GM18907 (cell line): ENCODE measurements around the gene NRP1.

Experiments
- ATAC-seq: cut with Tn5 transposase; IDR thresholded peaks from one replicate; pipeline ENCODE4 v1.9.1; 2021; ENCODE audit warnings: mild to moderate bottlenecking, moderate library complexity; ENCODE audit not compliant: unreplicated experiment

The NRP1 gene

DNA sequence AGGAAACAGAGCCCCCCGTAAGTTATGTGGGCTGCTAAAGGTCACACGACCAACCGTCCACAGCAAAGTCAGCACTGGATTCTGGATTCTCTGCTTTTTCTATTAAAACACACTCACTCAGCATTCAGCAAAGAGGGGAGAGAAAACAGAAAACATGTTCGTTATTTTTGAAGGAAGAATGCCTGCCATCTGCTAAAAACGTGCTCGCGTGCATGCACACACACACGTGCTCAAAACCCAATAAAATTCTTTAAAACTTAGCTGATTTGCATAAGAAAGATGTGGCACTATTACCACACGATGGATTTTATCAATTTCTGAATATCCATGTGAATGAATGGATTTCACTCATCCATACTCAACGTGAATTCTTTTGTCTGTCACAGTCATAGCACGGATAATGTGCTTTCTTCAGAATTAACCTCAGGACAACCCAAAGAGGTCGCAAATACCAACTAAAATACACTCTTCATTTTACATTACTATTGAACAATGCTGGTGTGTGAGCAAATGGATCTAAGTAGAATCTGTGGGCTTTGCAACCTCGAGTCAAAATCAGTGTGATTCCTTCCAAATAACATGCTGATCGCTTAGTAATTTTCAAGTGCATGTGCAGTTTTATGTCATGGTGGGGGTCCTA lies 40.8 kb downstream of the NRP1 start:
- ATAC-seq, result no peak

DNA sequence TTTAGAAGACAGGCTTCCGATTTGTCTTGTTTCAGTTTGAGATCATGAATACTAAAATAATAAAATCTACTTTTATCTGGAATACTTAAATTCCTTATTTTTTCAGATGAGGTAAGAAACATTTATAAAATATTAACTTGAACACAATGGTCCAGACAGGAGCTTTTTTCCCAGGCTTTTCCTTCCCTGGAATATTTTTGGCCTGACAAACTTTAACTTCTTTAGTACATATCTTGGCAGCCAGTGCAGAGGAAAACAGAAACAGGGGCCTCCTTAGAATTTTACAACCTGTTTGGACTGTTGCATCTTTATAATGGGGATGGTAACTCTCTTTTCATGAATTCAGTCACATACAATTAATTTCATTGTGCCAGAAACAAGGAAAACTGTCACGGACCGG lies 41.4 kb downstream of the NRP1 start:
- no peak for ATAC-seq

DNA sequence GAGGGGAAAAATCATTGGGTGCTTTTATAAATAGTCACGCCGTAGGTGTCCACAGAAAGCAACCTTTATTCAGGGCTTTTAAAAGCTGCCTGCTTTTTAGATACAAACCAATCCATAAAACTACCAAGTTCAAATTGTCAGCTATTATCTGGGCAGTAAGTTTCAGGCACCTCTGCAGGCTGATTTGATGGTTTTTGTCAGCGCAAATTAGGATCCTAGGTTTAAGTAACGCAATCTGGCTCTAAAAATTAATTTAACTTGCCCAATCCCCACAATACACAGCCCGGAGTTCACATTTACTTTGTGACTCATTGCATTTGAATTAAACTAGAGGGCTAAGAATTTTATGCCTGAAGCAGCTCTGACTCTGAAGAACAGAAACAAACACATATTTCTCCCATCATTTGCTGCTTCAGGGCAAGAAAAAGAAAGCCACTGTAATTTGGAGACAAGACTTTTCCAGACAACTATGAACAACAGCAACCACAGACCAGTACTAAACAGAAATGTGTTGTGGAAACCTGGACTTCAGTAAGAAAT lies 43.3 kb downstream of the NRP1 start:
- no peak for ATAC-seq

DNA sequence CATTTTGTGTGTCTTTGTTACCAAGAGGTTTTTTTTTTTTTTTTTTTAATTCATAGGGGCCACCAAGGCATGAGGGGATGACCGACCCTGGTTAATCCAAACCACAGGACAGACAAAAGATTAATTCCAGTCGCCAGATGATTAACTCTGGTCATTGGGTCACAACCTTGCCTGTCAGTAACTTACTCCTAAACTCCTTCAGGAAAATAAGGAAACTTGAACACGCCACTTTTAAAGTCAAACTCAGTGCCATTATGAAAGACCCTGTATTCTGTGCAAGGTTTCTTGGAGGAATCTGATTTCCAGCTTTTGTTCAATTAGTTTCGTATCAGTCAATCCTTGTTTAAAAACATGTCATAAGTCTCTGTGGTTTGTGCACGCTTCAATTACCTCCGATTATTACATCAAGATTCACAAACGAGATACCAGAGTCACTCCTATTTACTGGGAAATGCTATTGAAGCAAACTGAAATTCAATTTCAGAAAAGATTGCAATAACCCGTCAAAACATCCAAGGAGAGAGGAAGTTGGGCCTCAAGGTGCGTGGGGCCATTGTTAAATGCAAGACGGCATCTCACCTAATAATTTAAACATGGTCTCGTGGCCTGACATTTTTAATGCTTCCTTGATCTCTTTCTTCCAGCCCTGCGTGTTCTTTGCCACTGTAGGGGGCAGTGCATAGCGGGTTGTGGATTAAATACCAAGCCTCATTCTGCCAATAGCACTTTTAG lies 44.0 kb downstream of the NRP1 start:
- no peak for ATAC-seq

DNA sequence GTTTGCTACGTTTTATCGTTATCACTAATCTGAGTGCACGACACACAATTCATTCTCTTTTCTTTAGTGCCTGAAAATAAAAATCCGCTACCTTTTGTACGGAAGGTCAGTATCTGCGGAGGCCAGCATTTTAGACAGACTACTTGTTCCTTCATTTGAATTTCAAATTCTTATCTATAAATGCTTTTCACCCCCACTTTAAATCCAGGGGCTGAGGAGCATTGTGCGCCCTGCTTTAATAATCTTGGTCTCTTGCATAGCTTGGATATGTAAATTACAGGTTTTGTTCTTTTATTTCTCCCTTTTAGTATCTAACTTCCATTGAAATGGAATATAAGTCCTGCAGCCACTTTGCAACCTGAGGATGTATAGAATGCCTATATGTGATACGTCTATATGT lies 44.7 kb downstream of the NRP1 start:
- ATAC-seq, result no peak

DNA sequence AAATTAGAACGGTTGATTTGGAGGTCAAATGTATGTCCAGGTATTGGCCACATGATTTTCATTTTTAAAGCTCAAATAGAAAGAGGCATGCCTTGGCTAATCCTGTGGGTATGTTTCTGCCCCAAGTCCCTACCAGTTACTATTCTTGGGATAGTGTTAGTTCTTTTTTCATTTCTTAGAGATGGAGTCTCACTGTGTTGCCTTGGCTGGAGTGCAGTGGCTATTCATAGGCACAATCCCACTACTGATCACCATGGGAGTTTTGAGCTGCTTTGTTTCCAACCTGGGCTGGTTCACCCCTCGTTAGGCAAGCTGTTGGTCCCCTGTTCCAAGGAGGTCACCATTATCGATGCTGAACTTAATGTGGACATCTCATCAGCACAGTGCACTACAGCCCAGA lies 46.3 kb downstream of the NRP1 start:
- ATAC-seq, result no peak

DNA sequence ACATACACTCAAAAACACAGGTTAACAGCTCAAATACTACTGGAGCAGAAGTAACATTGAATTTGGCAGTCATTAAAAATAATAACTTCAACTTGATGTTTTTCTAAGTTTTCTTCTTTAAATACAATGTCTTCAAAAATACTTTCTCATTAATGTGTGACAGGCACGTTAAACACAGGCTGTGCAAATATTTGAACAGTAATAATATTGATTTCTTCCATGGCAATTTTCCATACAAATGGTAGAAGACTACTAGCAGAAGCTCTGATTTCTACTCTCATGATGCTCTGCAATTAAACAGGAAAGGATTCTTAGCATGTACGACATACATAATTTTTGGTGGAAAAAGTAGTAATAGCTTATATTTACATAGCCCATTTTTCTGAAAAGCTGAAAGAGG lies 47.4 kb downstream of the NRP1 start:
- no peak for ATAC-seq

DNA sequence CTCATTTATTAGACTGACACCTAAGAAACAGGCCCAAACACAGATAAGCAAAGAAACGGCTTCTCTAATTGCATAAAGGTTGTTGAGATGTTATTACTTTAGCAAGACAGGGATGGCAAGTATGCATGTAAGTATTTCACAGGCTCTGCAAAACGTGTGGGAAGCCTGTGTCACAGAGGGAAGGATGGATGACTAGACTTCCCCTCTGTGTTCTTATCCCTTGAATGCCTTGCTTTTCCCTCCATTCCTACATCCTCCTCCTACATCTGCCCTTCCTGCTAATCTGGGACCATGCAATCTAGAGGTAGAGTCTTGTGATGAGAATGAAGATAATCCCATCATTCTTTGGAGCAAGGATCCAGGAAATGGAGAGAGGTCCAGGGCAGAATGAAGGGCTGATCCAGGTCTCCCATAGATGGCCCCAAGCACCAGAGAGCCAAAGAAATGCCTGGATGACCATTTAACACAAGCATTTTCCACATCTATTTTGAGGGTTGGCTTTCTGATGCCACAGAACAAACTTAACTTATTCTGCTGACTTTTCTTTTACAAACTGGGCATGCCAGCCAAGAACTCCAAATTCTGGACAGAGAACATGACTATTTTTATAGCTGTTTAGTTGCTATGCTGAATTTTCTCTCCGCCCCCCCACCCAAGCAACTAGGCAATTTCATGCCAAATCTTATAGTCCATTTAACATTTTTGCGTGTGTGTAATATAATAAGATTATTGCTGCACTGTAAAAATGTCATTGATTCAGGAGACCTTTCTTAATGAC lies 48.1 kb downstream of the NRP1 start:
- no peak for ATAC-seq

DNA sequence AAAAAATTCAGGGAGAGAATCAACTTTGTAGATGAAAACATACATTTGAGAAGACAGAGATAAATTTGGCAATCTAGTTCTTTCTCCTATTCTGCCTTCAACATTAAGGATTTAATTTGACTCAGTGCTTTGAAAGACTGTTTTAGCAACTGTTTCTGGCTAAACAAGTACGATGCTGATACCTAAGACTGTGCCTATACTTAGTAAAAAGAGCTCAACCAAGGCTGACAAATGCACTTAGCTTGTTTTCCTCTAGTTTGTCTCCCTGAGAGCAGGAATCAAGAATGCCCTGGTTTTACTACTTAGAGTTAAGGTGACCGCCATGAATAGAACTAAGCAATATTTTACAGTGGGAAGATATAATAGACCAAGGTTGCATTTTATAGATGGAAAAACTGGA lies 49.5 kb downstream of the NRP1 start:
- ATAC-seq, result no peak

DNA sequence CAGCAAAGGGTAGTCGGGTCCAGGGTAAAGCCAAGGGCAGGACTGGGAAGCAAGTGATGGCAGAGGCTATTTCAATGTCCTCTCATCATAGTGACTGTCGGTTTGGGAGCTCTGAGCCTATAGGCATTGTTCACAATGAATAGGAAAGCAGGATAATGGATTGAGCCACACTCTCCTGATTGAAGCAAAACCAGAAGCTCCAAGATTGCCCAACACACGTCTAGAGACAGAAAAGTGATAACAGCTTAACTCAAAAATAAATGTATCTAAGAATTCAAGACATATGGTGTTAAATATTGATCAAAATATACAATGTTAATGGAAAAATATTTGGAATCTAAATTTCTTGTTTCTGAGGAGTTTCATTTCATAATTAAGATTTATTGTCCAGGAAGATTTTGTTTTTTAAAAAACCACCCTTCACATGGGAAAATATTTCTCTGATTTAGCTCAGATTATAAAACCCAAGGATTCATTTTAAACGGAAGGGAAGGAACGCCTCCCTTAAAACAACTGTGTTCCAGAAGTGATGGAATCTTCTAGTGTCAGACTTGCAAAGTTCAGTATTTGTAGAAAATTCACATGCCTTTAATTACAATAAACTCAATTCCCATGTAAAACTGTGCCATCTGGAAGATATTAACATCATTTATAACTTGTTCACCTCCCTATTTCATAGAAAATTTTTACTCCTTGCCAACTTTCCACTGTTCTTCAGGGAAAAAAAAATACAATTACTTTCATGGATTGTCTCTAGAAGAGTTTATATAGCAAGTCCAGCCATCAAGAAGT lies 54.5 kb downstream of the NRP1 start:
- no peak for ATAC-seq

DNA sequence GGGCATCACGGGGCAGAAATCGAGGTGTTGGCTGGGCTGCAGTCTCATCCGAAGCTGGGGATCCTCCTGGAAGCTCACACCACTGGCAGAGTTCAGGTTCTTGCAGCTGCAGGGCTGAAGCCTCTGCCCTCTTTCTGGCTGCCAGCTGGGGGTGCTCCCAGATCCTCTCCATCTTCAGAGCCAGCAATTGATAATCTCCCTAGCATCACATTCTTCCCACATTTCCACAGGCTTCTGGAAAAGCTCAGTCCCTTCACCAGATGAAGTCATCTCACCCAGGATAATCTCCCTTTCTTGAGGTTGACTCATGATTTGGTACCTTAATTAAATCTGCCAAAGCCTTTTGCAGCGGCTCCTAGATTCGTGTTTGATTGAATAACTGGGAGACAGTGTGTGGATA lies 55.2 kb downstream of the NRP1 start:
- no peak for ATAC-seq

DNA sequence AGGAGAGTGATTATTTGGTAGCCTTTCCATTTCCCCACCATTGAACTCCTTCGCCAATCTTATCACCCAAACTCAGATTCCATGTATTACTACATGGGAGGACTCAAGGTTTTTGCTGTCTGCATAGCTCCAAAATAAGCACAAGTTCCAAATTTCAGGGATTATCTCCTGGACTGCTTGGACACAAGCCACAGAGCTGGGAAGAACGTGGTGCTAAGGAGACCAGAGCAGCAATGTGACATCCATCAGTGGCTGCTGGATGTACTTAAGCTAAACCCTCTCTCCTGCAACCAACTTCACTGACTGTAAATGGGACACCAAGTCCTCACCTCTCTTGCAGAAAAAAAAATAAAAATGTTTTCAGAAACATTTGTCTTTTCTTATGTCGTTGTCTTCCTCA lies 56.3 kb downstream of the NRP1 start:
- ATAC-seq, result no peak

DNA sequence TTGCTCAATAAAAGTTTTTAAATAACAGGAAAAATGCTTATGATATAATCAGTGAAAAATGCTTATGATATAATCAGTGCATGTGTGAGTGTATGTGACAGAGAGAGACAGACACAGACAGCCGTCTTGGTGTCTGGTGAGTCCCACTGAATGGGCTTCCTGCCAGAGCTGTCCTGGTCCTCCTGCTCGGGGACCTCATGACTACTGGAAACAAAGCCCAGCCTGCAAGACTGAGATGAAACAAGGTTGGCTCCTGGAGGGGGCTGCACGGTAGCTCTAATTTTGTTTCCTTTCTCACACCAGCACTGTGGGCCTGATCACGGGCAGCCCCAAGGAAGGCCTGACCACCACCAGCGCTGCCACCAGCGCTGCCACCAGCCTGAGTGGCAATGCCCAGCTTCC lies 57.3 kb downstream of the NRP1 start:
- ATAC-seq, result no peak

DNA sequence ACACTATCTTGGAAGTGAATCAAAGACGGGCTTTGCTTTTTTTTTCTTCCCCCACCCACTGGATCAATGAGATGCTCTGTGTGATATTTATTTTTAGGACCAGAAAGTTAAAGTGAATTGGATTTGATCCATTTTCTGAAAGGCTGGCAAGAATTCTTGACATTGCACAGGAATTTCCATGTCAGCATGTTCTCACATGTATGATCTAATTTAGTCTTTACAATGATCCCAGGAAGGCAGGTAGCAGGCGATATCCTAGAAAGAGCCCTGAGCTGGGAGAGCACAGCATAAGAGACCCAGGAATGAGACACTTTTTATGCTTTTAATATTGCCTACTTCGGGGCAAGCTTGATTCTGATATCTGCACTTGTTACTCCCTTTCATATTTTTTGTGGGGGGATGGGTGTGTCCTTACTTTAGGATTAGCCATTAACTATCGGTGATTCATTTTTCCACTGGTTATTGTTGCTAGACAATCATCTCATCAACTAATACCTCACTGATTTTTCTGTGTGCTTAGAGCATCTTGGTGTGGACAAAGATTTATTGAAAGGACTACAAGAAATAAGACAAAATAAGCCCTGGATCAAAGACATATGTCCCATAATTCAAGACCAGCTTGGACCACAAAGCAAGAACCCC lies 58.1 kb downstream of the NRP1 start:
- no peak for ATAC-seq

DNA sequence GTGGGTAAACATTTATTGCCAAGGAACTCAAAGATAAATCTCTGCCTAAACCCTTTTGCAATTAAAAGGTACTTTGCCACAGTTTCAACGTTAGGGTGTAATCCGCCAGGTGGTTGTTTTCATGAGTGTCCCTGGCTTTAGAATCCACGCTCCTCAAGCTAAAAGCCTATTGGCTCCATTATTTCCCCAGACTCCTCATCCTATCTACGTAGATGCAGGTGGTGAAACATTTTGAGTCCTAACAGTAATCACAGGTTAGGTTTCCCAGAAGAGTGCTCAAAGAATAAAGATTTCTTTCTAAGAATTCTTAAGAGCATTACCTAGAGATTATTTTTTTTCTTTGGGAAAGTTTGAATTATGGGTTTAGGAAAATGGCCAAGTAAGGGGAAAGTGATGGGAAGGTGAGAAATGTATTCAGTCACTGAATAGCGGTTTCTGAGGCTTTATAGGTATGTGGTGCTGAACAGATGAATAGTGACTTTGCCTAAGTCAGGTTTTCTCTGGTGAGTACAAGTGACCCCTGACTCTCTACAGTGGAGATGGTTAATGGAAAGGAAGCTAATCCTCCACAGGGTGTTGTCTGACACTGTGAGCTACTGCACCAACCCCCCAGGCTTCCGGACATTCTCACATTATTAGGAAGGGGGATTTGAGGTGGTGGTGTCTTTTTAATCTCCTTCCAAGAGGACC lies 60.2 kb downstream of the NRP1 start:
- ATAC-seq, result no peak

DNA sequence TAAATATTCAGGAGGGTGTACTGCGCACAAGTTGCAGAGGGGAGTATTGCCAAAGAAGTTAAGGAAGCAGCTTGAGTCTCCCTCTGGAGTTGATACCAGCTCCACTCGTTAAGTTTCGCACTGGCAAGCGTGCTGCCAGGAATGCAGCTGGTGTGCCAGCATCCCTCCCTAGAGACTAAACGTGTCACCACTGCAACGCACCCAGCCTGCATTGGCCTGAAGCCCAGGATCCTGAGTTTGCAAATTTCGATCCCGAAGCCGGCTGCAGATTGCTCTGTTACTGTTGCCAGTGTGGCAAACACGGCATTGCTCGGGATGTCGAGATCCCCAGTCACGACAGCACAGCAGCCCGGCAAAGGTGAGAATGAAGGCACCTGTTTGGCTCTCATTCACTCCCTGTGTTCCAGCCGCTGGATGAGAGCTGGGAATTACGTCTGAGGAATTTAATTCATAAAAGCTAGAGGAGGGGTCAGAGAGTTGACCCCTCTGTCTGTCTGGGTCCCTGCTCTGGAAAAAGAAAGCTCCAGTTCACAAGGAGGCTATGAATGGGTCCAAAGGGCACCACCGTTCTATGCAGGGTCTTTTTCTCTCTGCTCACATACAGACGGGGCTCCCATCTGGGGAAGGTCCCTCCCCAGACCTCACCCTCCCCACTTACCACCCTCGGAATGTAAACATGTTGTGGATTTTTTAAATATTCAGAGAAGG lies 61.0 kb downstream of the NRP1 start:
- no peak for ATAC-seq

DNA sequence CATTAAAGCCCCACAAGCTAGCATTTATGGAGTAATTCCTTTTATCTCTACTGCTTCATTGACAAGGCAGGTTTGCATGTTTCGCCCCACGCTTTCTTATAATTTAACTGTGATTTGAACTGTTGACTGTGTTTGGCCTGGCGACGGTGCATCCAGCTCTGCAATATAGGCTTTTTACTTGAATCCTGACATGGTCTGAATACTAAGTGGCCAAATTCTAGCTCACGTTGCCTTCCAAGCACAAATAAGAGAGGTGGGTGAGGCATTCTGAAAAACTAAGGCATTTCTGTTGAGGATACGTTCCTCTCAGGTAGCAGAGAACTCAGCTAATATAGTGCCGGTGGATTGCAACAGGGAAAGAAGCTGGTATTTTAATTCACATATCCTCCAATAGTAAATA lies 61.8 kb downstream of the NRP1 start:
- ATAC-seq, result no peak

DNA sequence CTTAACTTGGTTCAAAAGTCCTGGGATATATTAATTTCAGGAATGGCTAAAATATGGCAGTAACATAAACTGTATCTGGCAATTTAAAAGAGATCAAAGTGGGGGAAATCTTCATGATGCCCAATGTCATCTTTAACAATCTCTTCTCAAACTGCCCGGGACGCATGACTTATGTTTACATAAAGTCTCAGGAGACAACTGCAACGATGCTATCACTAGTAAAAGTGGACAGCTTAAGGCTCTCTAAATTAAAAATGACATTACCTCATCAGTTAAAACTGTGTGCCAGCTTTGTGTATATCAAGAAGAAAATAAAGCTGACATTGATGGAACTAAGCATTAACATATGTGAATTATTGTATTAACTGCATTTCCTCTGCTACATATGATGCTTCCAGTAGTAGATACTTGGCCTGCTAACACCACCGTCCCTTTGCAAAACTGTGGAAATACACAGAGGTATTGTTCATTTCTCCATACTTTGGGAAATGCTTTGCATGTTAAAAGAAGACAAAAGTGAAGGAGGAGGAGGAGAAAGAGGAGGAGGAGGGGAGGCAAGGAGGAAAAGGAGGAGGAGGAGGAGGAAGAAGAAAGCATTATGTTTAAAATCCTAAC lies 62.4 kb downstream of the NRP1 start:
- ATAC-seq, result no peak

DNA sequence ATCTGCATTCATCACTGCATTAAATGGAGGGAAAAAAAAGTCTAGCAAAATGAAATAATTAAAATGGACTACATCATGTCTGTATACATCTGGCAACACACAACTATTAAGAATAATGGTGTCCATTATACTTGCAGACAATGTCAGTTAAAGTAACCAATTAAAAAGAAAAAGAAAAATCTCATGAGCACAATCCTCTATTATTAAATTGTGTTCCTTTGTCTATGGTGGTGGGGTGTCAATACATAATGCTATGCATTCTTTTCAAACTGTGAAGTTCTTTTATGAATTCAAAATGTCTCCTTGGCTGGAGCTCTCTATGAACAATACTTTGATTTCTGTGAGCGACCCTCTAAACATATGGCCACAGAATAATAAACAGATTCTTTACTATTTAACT lies 63.5 kb downstream of the NRP1 start:
- ATAC-seq, result no peak
